Mesenteric fat pad (tissue), 1 donor: ENCODE data around the gene FOXP2. TPM values are rescaled to one million over a fixed set of nuclear protein-coding genes. Genes with fewer than 3 reads are reported as not detected.
"Not testable (repeated sequence)": the region's sequence is repeated elsewhere in the genome, so short reads cannot be mapped to it uniquely, and the experiment has no call there.

Experiments used
- DNase-seq: peaks from one replicate; pipeline ENCODE4 v3.0.0-alpha.2; 2020; ENCODE audit warnings: low spot score
- total RNA-seq: library from RNA; stranded (reverse); fragmentation: NEBNext Ultra II Directional; extraction: Animal tissue kit (Norgen Biotek cat#: 25700); gene quantifications from one replicate; pipeline ENCODE4 v1.2.1, GENCODE V29; 2021
- donor health status: DM: yes; HTN: yes; CAD: no.

The FOXP2 gene
- total RNA-seq, 1 donor from 2014 or later = 7.9 TPM

DNA sequence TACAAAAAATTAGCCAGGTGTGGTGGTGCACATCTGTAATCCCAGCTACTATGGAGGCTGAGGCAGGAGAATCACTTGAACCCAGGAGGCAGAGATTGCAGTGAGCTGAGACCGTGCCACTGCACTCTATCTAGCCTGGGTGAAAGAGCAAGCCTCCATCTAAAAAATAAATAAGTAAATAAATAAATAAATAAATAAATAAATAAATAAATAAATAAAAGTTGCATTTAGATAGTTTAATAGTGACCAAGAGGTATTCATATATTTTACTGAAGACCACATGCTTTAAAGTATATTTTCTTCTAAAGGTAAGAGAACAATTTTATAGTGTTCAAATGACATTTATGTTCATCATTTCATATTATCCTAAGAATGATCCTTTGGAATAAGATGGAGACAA, 82.9 kb downstream of the FOXP2 start:
- not testable (repeated sequence) for DNase-seq

DNA sequence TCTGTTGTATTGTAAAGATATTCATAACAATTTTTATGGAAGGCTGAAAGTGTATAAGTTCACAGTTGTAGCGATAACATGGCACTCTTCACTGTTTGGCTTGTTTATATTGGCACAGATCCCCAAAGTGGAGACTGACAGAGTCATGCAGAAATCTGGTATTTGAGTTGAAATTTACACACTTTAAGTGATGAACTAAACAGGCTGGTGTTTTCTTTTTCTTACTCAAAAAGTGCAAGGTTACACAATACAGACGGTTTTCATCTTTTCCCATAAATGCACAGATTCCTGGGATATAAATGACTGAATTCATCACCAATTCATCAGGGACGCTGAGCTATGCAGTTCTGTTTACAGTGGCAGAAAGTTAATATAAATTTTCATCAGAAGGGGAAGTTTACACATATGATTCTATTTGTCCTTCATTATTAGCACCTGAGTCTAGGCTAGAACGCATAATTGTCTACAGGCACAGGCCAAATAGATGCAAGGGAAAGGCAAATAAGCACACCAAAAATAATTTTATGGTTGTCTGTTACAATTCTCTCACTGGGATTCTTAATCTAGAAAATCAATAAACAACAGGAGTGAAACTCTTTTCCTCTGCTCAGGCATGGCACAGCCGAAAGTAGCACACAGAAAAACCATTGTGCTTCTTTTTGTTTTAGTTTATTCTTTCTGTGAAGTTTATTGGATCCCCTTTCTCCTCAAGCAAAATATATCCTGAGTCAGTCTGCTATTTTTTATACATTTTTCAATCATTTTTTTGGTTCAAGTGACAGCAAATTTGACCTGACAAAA, 88.0 kb downstream of the FOXP2 start:
- DNase-seq = no peak

DNA sequence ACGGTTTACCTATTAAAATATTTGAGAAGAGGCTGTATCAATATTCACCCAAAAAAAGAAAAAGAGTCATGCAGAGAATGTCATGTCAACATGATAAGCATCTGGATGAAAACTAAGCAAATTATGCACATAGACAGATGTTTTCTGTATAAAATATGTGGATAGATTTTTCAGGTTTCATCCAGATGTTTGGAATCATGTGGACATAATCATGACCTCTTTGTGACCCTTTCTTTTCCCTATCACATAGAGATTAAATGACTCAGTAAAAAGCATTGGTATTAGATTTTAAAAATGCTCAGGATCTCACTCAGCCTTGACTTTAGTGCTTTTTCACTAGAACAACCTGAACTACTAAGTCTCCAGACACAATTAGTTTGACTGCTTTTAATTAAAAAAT, 90.0 kb downstream of the FOXP2 start:
- DNase-seq = no peak

DNA sequence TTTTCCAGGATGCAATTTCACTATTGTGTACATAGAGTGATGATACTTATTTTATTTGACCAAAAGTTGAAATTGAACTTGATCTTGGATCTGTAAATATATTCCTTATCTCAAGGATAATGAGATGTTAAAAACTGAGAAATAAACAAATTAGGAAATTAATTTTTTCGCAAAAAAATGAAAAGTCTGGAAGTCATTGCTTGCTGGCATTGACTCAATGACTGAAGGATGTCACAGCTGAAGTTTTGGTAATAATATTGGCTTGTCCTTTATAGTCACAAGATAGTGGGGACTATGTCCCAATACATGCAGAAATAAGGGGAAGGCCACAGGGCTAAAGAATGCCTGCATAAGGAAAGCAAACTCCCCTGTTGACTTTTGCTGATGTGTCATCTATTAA, 92.8 kb downstream of the FOXP2 start:
- DNase-seq = no peak

DNA sequence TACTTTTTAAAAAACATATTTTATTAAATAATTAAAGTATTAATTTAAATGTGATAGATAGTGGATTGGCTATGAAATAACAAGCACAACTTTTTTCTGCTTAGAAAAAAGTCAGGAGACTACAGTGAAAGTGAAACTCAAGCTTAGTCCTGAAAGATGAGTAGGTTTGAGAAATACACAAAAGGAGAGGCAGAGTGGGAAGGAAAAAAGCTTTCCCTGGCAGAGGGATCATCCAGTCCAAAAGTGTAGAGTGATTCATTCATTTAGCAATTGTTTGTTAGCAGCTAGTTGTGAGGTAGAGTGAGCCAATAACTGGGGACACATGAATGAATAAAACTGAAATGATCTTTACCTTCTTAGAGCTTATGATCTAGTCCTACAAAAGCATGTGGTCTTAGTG, 93.5 kb downstream of the FOXP2 start:
- no peak for DNase-seq

DNA sequence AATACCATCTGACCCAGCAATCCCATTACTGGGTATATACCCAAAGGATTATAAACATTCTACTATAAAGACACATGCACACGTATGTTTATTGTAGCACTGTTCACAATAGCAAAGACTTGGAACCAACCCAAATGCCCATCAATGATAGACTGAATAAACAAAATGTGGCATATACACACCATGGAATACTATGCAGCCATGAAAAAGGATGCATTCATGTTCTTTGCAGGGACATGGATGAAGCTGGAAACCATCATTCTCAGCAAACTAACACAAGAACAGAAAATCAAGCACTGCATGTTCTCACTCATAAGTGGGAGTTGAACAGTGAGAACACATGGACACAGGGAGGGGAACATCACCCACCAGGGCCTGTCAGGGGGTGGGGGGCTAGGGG, 96.2 kb downstream of the FOXP2 start:
- not testable (repeated sequence) for DNase-seq

DNA sequence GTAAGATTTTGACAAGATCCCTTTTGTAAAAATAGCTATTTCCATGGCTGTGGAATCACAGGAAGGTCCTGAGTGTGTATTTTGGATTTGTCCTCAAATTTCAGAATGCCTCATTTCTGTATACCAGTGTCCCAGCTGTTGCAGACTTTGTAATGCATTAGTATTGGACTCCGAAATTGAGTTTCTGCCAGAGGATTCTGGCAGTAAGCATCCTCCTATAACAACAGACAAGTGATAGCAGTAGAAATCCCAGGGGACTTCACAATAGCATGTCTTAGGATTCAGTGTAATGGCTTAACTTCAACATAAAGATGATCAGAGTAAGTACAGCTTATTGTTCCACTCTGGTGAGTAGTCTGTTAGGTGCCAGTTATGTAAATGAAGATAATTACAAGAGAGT, 104.6 kb downstream of the FOXP2 start:
- no peak for DNase-seq

DNA sequence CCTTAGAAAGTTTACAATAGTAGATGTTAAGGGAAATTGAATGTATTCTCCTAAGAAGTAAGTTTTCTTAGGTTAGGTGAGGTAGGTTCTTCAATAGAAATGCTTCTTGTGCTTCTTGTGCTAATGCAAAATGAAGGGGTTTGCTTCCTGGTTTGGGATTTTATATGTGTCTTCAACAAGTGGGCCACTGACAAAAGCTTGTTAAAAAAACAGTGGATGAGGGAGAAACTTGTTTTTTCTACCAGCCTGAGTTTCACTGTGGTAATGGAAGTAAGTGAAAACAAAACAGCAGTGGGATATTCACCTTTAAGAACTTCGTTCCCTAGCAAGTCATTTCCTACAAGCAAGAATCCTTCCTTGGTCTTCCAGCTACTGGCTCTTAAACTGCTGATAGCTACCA, 107.5 kb downstream of the FOXP2 start:
- no peak for DNase-seq

DNA sequence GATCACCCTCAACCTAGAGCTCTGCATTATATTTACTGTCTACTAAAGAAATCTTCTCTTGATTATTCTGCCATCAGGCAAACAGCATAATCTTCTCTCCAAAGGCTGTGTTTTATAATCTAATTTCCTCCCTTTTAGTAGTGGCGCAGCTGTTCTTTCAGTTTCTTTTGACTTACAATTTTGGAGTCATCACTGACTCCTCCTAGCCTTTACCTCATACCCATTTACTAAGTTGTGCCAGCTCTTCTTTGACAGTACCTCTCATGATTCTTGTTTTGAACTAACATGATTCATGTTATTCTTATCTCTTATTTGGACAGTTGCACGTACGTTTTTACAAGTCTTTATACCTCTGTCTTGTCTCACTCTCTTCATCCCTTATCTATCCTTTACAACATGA, 113.0 kb downstream of the FOXP2 start:
- DNase-seq = no peak

DNA sequence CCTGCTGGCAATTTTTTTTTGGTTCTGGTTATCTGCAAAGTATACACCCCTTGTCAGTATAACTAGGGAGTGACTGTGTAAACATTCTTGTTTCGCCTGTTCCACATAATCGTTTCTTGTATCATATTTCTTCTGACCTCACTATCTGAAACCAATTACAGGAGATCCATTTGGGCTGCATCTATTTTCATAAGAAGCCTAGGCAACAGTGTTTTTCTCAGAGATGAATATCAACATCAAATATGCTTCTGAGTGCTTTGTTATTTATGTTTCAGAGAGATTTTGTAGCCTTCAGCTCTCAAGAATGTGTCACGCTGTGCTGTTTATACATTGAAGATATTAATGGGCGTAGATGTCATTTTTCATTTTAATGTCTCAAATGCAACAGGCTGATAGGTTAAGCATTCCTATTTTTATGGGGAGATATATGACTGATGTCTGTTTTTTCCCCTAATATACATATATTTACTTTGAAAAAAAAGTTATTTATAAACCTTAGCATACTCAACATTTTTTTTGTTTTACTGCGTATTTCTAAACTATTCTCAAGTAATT, 115.5 kb downstream of the FOXP2 start:
- DNase-seq = no peak

DNA sequence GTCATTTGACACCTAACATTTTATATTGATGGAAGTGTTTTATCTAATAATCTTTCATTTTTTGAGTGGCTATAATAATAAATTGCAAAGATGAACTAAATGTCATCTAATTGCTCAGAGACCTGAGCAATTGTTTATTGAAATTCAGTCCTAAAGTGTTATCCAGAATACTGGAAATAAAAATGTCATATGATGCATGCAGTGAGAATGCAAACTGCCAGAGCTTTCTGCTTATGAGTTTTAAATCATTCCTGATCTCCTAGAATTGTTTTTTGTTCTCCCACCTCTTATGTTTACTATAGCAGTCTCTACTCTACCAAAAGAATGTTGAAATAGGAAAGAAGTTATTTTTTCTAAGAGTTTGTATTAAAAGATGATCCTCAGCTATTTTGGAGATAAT, 116.7 kb downstream of the FOXP2 start:
- no peak for DNase-seq

DNA sequence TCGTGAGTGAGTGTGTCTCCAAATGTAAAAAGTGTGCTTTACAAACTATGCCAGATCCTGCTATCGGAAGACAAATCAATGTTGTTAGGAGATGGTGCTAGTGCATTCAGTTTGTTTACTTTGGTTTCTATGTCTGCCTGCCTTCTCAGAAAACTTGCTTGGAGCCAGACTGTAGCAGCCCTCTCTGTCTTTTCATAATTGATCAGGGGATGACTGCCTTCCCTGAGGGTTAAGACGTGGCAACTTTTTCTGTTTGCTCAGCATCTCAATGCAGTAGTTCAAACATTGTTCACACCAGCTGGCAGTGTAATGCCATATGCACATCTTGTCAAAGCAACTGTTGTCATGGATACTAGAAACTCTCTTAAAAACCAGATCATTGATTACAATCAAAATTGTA, 118.5 kb downstream of the FOXP2 start:
- no peak for DNase-seq

DNA sequence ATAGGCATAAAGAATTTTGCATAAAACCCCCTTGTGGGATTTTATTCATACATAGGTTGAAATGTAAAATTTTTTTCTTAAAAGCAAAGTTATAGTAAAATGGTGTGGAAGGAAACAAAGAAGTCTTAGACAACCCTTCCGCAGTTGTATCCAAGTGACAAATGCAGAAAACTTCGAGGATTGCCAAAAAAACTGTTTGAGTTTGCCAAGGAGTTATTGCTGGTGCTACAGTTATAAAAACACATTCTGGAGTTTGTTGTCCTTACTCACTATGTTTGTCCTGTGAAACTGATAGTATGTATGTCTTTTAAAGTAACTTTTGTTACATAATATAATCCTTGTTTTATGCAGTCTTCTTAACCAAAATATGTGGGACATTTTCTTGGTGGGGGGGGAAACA, 120.3 kb downstream of the FOXP2 start:
- no peak for DNase-seq

DNA sequence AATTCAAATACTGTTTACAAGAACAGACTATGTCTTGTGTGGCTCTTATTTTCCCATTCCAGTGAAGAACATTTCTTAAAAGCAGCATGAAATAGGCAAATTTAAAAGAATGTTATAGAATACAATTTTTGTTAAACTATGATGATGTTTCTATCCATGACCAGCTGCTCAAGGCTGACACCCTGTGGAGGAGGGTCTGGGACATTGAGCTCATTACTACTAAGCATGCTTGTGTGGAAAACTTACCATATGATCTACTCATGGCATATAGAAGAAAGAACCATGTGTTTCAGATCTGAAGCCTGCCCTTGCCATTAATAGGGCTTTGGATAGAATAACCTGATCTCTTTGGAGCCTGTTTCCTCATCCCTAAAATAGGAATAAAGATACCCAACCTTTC, 125.0 kb downstream of the FOXP2 start:
- no peak for DNase-seq

DNA sequence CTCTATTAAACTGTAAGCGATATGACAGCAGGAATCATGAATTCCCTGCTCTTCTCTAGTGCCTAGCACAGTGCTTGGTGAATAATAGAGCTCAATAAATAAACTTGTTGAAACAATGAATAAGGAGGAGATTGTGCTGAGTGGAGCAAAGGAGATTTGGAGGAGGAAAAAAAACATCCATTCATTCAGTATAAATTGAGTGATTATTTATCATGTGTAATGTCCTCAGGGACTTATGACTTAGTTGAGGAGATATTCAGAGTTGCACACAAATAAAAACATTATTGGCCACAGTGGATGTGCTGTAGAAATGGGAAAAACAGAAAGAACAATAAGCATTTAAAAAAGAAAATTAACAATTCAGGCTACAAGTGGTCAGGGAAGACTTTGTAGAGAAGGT, 125.7 kb downstream of the FOXP2 start:
- DNase-seq = no peak

DNA sequence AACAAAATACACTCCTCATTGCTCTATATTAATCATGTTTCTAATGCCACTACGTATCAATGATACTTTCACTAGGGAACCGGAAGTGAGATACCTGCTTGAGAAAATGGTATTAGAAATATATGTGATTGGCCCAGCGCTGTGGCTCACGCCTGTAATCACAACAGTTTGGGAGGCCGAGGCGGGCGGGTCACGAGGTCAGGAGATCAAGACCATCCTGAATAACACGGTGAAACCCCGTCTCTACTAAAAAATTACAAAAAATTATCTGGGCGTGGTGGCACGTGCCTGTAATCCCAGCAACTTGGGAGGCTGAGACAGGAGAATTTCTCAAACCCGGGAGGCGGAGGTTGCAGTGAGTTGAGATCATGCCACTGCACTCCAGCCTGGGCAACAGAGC, 132.7 kb downstream of the FOXP2 start:
- not testable (repeated sequence) for DNase-seq

DNA sequence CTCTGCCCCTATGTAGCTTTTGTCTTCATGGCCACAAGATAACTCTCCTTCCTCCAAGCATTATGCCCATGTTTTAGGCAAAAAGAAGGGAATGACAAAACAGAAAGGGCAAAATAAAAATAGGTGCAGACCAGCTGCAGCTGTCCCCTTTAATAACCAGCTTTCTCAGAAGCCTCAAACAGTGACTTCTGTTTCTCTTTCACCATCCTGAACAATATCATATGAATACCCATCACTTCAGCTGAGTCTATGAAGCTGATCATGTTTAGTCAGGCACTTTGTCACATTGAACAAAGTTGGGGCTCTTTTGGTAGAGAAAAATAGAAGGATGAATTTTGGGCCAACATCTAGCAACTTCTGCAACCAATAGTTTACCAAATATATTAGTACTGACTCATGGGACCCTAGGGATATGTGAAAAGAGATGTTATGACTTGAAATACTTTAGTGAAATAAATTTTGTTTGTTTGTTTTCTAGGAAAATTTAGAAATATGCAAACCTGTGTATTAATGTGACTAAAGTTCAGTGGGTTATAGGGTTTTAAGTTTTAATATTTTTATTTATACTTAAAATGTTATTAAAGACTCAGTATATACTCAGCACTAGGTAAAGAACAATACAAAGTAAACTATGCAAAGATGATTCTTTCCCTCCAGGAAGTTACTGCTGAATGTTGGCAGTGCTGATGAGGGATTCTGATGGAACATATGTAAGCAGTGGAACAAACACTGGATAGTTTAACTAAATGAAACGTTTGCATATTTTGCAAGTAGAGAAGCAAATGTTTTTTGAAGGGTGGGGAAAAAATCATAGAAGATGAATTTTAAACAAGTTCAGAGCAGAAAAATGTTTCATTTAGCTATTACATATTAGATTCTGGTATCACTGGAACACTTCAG, 133.7 kb downstream of the FOXP2 start:
- DNase-seq = no peak

DNA sequence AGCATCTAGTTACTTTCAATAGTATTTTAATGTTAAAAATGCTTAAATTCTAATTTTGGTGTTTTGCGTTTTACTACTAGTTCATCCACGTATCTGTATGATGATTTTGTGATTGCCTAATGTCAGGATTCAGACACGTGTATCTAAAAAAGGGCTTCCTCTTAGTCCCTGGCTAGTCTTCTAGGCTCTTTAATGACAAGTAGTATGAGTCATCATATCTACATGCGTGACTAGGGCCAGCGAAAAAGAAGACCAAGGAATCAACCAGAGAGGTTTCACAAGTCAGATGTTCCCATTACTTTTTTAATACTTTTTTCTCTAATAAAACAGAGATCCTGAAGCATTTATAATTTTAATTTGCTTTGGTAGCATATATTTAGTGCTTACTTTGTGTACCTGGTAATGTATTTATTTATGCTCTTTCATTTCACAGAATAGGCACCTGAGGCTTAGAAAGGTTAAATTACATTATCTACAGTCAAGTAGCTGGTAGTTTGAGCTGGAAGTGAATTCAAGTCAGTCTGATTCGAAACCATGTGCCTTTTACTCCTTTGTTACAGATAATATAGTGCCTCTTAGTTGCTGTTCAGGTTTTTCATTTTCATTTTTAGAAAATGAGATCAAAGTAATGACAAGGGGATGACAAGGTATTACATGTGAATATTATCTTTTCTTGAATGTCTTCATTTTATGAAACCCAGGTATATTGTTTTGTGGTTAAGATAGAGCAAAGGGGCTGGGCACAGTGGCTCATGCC, 140.3 kb downstream of the FOXP2 start:
- DNase-seq = no peak

DNA sequence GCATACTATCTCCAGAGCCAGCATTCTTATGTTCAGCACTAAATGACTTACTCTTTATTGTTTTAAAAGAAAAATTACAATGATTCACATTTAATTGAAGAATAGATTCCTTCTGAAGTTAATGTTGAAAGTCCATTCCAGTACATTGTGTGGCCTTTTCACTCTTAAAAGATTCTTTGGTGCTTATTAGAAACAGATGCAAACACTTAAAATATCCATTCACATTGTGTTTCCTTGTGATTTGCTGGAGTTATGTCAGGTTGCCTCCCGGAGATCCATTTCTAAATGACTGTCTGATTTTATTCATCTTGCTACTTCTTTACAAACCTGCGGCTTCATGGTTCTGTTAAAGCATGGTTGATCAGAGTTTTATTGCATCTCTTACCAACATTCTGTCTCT, 152.8 kb downstream of the FOXP2 start:
- no peak for DNase-seq

DNA sequence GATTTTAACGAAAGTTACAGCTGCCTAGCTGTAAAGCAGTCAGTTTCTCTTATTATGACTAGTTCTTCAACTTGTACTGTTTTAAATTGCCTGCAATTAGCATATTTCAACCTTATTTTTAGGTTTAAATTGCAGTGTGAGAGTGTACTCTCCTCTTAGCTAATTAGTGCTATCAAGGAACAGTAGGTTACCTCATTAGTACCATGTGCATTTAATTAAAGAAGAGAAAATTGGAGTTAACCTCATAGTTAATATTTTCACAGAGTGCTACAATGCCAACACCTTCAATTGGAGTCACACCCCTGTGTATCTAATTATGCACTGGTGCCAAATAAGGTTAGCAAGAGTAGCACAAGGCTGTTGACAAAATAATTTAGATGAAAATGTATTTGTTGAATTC, 154.6 kb downstream of the FOXP2 start:
- no peak for DNase-seq

DNA sequence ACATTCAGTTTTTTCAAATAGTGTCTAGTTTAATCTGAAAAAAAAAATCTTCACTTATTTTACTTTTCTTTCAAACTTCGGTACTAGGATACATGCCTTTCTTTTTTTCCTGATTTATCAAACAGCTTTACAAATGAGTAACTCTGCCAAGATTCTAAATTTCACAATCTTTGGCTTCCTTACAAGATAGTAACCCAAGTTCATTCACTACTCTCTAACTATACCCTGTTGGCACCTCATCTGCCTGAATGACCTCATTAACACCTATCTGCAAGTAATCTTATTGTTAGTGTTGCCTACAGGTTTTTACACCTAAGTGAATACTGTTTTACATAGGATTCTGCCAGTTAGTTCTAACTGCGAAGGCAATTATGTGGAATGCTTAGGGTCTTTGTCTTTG, 159.8 kb downstream of the FOXP2 start:
- no peak for DNase-seq

DNA sequence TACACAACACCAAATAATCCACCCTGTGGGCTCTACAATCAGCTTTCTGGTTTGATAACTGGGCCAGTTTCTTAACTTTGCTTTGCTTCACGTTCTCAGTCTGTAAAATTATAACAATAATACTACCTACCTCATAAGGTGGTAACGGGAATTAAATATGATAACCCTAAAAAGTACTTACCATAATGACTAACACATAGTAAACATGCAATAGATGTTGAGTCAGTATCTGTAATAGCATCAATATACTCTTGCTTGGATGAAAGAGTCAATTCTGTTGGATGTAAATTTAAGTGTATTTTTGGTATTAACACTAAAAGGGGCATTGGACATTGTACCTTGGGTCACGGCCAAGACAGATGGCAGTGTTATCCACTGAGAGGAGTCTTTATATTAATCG, 160.5 kb downstream of the FOXP2 start:
- DNase-seq = no peak
